NCI-H1417 treated with DMSO at 0.1 percent for 48 hours (cell line): ENCODE data around the gene HMCN2.

Experiments used
- DNase-seq: peaks from one replicate; lab custom pipeline; 2025; lab: John Stamatoyannopoulos, UW

Gene HMCN2

GRCh38 chr9:130265431-130266235 is at the start of gene HMCN2:
Gene HMCN2 (plus strand): TSS chr9:130265760. CDS start chr9:130265879, 119 bp downstream.
- no peak for DNase-seq

GRCh38 chr9:130217838-130218237 is 47.7 kb upstream of the HMCN2 start:
- no peak for DNase-seq

GRCh38 chr9:130219661-130220096 is 45.9 kb upstream of the HMCN2 start:
- DNase-seq = no peak

- DNase-seq = no peak
Measured at GRCh38 chr9:130220352-130220751, 45.2 kb upstream of the HMCN2 start.

GRCh38 chr9:130222833-130223232 is 42.7 kb upstream of the HMCN2 start:
- DNase-seq = no peak

- no peak for DNase-seq
Measured at GRCh38 chr9:130225071-130225470, 40.5 kb upstream of the HMCN2 start.

- DNase-seq = no peak
Measured at GRCh38 chr9:130225586-130225985, 40.0 kb upstream of the HMCN2 start.

GRCh38 chr9:130226112-130226511 is 39.4 kb upstream of the HMCN2 start:
- no peak for DNase-seq

GRCh38 chr9:130227833-130228232 is 37.7 kb upstream of the HMCN2 start:
- no peak for DNase-seq

- DNase-seq = no peak
Measured at GRCh38 chr9:130229759-130230158, 35.8 kb upstream of the HMCN2 start.

- DNase-seq = no peak
Measured at GRCh38 chr9:130230631-130231030, 34.9 kb upstream of the HMCN2 start.

GRCh38 chr9:130232899-130233586 is 32.5 kb upstream of the HMCN2 start:
- DNase-seq = no peak

- no peak for DNase-seq
Measured at GRCh38 chr9:130233587-130233945, 32.0 kb upstream of the HMCN2 start.

- no peak for DNase-seq
Measured at GRCh38 chr9:130234340-130235260, 31.0 kb upstream of the HMCN2 start.

- no peak for DNase-seq
Measured at GRCh38 chr9:130235558-130236435, 29.8 kb upstream of the HMCN2 start.

GRCh38 chr9:130236436-130236985 is 29.0 kb upstream of the HMCN2 start:
- DNase-seq = no peak

GRCh38 chr9:130237076-130237475 is 28.5 kb upstream of the HMCN2 start:
- no peak for DNase-seq

- no peak for DNase-seq
Measured at GRCh38 chr9:130237763-130238524, 27.6 kb upstream of the HMCN2 start.

GRCh38 chr9:130239363-130239695 is 26.2 kb upstream of the HMCN2 start:
- no peak for DNase-seq

- DNase-seq = no peak
Measured at GRCh38 chr9:130239741-130240241, 25.8 kb upstream of the HMCN2 start.
